ENCODE measurements around the gene HNRNPM.
A peak's percentile ranks its signal among the peaks of the same experiment; 100 is the strongest.
"Not testable (repeated sequence)": the region's sequence is repeated elsewhere in the genome, so short reads cannot be mapped to it uniquely, and the experiment has no call there.

The HNRNPM gene

DNA sequence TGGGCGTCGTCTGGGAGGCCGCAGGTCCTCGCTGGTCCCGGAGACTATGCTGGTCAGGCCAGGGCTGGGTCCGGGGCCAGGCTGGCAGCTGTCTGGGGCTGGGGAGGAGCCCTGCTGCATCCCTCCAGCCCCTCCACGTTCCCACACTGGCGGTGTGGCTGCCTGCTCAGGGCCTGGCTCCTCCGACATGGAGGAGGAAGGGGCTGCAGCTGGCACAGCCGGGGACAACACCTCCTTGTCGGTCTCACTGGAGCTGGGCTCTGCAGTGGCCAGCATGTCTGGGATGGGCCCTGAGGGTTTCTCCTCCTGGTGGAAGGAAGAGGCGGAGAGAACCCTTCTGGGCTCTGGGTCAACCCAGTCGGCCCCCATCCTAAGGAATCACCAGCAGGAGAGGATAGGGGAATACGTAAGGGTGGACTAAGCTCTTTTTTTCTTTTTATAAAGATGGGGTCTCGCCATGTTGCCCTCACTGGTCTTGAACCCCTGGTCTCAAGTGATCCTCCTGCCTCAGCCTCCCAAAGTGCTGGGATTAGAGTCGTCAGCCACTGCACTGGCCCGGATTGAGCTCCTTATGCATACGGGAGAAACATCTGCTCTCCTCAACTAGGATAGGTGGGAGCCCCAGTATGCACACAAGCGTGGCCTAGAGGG lies 68.4 kb downstream of the HNRNPM start:
- DNase-seq = no peak

DNA sequence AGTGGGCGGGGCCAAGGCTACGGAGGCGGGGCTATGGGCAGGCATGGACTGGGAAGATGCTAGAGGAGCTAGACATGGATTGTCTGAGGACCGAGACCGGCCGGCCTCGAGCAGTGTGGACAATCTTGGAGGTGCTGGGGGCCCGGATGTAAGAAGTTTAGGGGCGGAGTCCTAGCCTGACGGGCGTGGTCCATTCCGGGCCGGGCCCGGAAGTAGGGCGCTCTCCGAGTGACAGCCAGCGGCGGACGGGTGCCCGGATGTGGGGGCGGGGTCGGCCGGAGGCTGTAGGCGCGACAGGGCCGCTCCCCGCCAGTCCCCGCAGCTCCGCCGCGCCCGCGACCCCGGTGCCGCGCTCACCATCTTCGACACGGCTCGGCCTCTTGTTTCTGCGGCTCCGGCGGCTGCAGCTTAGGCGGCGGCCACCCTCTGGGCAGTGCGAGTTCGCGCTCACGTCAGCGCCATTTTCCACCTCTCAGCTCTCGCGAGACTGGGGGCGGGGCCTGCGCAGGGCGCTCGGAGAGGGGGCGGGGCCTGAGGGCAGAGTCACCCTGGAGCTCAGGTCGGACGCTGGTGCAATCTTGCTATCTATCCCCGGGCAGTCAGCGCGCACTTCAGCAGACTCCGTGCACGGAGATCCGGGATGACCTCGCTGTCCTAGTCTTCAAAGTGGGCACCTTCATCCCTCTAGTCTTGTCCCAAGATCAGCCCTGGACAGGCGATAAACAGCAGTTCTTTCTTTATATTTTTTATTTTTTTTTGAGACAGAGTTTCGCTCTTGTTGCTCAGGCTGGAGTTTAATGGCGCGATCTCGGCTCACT lies 69.1 kb downstream of the HNRNPM start, which contains the start of gene ZNF414:
Gene ZNF414 (minus strand): TSS at position 481 of the 818 bp plus-strand sequence. CDS start 121 bp downstream, at position 360.
- DNase-seq = peak; percentile 84

DNA sequence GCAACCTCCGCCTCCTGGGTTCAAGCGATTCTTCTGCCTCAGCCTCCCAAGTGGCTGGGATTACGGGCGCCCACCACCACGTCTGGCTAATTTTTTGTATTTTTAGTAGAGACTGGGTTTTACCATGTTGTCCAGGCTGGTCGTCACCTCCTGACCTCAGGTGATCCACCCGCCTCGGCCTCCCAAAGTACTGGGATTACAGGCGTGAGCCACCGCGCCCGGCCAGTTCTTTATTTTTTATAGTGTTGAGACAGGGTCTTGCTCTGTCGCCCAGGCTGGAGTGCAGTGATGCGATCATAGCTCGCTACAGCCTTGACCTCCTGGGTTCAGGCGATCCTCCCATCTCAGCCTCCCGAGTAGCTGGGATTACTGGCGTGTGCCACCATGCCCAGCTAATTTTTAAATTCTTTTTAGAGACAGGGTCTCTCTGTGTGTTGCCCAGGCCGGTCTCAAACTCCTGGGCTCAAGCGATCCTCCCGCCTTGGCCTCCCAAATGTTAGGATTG lies 69.8 kb downstream of the HNRNPM start:
- DNase-seq = not testable (repeated sequence)

DNA sequence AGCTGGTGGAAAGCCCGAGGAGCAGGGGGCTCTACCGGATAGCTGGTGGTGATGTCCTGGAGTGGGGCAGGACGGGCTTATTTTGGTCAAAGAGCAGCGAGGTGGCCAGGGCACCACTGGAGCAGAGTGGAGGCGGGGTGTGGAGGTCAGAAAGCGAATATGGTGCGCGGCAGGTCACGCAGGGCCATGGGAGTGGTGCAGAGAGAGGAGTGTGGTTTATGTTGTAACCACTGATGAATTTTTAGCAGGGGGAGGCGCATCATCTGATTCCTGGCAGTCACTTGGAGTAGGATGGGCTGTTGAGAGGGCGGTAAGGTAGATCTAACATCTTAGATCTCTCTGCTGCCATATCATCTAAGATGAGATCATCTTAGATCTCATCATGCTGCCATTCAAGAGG lies 70.5 kb downstream of the HNRNPM start:
- DNase-seq = peak; percentile 79

DNA sequence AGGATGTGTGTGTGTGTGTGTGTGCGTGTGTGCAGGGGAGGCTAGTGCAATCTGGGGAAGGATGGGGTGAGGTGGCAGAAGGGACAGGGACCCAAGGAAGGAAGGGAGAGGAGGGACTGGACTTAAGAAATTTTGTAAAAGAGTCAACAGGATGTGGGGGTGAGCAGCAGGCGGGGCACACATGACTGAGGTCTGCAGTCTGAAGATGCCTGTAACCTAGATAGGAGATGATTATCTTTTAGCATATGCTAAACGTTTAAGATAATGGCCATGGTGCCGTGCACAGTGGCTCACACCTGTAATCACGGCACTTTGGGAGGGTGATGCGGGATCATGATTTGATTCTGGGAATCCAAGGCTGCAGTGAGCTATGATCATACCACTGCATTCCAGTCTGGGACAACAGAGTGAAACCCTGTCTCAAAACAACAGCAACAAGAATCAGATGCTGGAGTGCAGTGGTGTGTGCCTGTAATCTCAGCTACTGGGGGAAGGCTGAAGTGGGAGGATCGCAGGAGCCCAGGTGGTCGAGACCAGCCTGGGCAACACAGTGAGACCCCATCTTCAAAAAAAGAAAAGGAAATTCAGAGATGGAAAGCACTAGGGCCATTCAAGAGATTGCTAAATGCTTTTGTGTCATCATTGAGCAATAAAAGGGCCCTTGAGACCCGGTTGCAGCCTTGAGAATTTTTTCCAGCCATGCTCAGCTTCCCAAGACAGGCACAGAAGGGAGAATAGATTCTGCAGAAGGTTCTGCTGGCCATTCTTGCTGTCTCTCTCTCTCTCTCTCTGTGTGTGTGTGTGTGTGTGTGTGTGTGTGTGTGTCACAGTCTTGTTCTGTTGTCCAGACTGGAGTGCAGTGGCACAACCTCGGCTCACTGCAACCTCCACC lies 73.0 kb downstream of the HNRNPM start:
- DNase-seq = peak; percentile 96

DNA sequence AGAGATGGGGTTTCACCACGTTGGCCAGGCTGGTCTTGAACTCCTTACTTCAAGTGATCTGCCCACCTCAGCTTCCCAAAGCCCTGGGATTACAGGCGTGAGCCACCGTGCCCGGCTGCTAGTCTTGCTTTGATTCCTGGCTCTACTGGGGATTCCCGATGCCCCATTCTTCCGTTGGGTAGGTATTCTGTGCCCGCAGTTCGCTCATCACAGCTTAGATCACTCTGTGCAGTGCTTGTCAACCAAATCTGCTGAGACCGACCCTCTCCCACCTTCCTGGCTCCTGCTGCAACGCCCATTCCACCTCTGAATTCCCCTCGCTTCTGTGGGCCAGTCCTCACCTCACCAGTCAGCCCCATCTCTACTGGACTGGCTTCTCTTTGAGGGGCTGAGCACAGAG lies 73.8 kb downstream of the HNRNPM start:
- no peak for DNase-seq

DNA sequence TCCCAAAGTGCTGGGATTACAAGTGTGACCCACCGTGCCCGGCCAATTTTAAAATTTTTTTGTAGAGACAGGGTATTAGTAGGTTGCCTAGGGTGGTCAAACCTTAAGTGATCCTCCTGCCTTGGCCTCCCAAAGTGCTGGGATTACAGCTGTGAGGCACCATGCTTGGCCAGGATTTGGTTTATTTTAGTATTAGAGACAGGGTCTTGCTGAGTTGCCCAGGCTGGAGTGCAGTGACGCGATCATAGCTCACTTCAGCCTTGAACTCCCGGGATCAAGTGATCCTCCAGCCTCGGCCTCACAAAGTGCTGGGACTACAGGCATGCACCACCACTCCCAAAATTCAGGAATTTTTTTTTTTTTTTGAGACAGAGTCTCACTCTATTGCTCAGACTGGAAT lies 74.6 kb downstream of the HNRNPM start:
- no peak for DNase-seq

DNA sequence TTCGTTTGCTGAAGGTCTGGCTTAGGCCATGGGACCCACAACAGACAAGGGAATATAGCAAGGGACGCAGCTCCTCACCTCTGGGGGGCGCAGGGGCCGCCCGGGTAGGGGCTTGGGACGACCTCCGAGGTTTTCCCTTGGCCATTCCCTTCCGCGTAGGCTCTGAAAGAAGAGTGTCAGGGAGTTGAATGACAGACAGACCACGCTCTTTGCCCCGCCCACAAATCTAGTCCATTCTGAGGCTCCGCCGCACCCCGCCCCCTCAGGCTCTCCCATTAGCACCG lies 80.6 kb downstream of the HNRNPM start:
- no peak for DNase-seq

DNA sequence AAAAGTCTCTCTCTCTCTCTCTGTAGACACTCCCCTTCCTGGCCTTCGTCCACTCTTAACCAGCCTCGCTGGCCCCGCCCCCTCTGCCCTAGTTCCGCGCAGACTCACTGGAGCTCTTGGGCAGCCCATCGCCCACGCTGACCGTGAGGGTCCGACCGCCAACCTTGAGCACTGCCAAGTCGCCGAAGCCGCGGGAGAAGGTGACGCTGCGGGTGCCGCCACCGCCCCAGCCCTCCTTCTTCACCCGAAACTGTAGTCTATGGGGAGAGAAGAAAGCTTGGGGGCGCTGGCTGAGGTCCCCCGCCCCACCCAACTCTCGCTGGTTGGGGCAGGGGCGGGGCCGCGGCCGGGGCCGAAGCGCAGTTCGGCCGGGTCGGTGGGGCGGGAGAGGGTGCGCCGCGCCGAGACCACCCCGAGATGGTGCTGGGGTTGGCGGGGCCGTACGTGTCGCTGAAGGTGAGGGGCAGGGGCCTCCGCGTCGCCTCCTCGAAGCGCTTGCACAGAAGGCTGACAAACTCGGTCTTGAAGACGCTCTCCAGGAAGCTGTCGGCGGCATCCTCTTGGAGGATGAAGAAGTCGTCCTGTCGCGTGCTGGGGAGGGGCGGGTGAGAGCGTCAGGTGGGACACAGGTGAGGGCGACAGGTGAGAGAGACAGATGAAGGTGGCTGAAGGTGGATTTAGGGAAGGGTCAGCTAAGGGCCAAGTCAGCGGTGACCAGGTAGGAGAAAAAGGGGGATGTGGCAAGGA lies 81.7 kb downstream of the HNRNPM start:
- DNase-seq = no peak

DNA sequence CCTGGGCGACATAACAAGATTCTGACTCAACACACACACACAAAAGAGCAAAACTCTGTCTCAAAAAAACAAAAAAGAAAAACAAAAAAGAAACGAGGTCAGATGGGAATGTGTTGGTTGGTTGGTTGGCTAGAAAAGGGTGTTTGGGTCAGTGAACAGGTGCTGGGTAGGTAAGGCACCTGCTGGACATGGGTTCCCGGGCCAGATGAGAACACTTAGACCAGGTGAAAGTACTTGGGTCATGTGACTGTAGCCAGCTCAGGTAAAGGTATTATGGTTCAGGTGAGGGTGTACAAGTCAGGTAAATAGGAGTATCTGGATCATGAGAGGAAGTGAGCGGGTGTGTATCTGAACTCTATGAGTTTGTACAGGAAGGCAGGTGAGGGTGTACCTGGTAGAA lies 83.7 kb downstream of the HNRNPM start:
- DNase-seq = no peak

DNA sequence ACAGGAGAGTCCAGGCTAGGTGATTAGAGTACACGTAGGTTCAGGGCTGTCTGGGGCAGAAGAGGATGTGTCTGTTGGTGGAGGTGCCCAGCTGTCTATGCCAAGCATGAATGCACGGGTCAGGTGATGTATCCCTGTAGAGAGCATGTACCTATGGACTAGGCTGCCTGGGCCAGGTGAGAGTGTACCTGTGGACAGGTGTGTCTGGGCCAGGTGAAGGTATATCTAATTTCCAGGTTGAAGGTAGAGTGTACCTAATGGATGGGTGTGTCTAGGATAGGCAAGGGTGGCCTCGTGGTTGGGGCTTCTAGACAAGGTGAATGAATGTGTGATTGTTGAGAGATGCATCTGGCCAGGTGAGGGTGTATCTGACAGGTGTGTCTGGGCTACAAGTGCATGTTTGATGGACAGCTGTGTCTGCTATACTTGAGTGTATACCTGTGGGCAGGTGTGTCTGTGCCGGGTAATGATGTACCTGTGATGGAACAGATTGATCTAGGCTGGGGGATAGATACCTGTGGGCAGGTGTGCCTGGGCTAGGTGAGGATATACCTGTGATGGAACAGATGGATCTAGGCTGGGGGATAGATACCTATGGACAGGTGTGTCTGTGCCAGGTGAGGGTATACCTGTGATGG lies 84.7 kb downstream of the HNRNPM start:
- DNase-seq = no peak

DNA sequence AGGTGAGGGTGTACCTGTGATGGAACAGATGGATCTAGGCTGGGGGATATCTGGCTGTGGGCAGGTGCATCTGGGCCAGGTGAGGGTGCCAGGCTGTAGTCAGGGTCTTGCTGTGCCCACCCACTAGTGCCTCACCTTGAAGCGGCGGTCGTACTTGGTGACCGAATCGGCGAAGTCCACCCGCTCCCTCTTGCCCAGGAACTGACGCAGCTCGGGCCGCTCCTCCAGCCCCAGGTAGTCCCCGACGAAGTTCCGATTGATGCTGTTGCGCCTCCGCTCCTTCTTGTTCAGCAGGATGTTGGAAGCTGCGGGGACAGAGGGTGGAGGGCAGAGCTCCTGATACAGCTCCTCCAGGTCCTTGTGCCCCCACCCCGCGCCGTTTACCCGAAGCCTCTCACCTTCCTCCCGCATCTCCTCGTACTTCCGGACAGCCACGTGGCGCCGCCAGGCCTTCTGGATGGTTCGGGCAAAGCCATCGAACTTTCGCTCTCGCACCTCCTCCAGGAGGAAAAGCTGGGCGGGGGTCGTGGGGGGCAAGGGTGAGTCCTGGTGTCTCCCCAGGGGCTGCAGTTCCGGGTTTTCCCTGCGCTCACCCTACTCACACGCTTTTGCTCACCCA lies 85.4 kb downstream of the HNRNPM start:
- no peak for DNase-seq

DNA sequence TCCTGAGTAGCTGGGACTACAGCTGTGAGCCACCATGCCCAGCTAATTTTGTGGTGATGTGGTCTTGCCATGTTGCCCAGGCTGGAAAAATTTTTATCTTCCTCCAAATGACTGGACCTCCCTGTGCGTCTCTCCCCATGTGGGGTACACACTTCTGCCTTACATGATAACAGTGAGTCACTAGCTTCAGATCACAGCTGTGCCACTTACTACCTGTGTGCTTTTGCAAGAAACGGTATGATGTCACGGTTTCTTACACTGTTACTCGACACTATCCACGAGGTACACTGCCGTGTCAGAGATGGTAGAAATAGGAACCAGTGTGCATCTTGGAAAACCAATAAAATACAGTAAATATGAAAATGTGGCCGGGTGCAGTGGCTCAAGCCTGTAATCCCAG lies 86.7 kb downstream of the HNRNPM start:
- no peak for DNase-seq

DNA sequence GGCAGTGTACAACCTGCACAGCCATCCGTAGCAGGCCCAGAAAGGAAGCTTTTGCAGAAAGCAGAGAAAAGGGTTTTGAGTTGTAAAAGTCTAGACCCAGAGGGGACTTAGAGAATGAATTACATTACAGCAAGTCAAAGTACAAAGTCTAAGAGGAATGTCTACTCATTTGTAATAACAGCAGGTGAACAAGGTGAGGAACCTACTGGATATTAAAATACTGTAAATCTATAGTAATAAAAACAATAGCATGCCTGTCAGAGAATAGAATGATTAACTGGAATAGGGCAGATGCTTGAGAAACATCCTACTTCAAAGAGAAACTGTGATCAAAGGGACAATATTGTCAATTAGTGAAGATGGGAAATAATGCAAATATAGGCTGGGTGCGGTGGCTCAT lies 87.5 kb downstream of the HNRNPM start:
- DNase-seq = no peak

DNA sequence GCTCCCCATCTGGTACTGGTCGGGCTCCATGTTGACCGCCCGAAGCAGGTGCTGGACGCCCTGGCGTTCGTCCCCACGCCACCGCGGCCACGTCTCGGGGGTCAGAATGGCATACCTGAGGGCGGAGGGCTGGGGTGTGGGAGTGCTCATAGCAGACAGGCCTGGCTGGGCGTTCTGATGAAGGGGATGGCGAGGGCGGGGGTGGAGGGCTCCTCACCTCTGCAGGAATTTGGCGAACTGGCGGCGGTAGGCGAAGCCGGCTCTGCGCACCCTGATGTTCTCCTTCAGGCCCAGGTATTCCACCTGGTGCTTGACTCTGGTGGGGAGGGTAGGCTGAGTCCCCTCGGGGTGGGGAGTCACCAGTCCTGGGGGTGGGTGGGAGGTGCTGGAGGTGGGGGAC lies 91.5 kb downstream of the HNRNPM start:
- DNase-seq = no peak

DNA sequence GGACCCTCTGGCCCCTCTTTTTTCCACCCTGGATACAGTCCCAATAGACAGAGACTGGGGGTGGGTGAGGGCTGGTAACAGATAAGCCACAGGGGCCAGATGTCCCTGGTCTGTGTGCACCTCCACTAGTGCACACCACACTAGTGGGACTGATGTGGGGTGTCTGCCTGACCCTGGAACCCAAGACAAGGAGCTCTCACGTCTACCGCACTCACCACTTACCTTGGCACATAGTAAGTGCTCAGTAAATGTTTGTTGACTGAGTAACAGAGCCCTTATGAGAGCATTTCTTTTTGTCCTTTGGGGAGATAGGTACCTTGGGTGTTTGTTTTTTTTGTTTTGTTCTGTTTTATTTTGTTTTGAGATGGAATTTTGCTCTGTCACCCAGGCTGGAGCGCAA lies 92.3 kb downstream of the HNRNPM start:
- no peak for DNase-seq
